Right atrium auricular region (tissue), 2 donors: ENCODE measurements around the gene PTPRN2. TPM values are rescaled to one million over a fixed set of nuclear protein-coding genes. Genes with fewer than 3 reads are reported as not detected.

Source experiments
- DNase-seq: peaks from one replicate; pipeline ENCODE4 v3.0.0-alpha.2; 2019; ENCODE audit warnings: low spot score
- H3K27ac ChIP-seq, 2 donors: fragments of 200-600 bp; sonication (generic); 1 replicate in 1 of 2; 2 replicates in 1 of 2; pipeline ENCODE4 v1.5.1; 2016 to 2019
- H3K27me3 ChIP-seq, 2 donors: fragments of 200-600 bp; sonication (generic); one replicate each; pipeline versions ENCODE4 v1.5.1 to v1.6.0; 2017 to 2019
- H3K36me3 ChIP-seq: fragments of 200-600 bp; sonication (generic); one replicate; pipeline ENCODE4 v1.5.1; 2016
- H3K4me1 ChIP-seq, 2 donors: fragments of 200-600 bp; sonication (generic); one replicate each; pipeline versions ENCODE4 v1.5.1 to v1.6.0; 2017 to 2019
- H3K4me3 ChIP-seq, 2 donors: fragments of 200-600 bp; sonication (generic); 1 replicate in 1 of 2; 2 replicates in 1 of 2; pipeline ENCODE4 v1.5.1; 2017 to 2019; ENCODE audit warnings: mild to moderate bottlenecking in 1 of 2, moderate library complexity in 1 of 2
- H3K9me3 ChIP-seq, 2 donors: fragments of 200-600 bp; sonication (generic); one replicate each; pipeline ENCODE4 v1.5.1; 2019
- total RNA-seq, 2 donors: library from RNA; depleted of rRNA; stranded (reverse); fragments of >200 nt; gene quantifications; one replicate each; pipeline ENCODE4 v1.1.0, GENCODE V29; 2016
- TF ChIP-seq, protein P1 (sequence below), 2 donors: fragments of 200-600 bp; sonication (generic); IDR thresholded peaks; one replicate each; pipeline ENCODE4 v1.5.1; 2019; ENCODE audit warnings: antibody characterized with exemption in 2 of 2

The PTPRN2 gene
- total RNA-seq, 2 donors from 2014 or later: 2.6 to 2.7 TPM

DNA sequence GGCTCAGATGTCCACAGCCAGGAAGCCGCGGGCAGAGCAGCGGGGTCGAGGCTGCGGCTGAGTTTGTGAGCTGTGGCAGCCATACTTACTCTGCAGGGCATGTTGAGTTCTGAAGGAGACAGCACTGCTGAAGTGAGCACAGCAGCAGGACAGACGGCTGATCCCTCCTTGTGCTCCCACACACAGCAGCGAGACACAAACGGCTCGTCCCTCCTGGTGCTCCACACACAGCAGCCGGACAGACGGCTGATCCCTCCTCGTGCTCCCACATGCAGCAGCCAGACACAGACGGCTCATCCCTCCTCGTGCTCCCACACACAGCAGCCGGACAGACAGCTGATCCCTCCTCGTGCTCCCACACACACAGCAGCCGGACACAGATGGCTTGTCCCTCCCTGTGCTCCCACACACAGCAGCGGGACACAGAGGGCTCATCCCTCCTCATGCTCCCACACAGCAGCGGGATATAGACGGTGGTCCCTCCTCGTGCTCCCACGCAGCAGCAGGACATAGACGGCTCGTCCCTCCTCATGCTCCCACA, 305.1 kb downstream of the PTPRN2 start:
- DNase-seq: no peak
- TF ChIP-seq, protein P1, sequence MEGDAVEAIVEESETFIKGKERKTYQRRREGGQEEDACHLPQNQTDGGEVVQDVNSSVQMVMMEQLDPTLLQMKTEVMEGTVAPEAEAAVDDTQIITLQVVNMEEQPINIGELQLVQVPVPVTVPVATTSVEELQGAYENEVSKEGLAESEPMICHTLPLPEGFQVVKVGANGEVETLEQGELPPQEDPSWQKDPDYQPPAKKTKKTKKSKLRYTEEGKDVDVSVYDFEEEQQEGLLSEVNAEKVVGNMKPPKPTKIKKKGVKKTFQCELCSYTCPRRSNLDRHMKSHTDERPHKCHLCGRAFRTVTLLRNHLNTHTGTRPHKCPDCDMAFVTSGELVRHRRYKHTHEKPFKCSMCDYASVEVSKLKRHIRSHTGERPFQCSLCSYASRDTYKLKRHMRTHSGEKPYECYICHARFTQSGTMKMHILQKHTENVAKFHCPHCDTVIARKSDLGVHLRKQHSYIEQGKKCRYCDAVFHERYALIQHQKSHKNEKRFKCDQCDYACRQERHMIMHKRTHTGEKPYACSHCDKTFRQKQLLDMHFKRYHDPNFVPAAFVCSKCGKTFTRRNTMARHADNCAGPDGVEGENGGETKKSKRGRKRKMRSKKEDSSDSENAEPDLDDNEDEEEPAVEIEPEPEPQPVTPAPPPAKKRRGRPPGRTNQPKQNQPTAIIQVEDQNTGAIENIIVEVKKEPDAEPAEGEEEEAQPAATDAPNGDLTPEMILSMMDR (IDR thresholded peaks at IDR 0.05): no peak
- Histone ChIP-seq H3K27me3 (no peaks in the 10 kb centered on the region), H3K4me1 (no peaks in the 10 kb centered on the region), H3K4me3 (no peak overlapping the region), H3K9me3 (peaks cover 0 to 20% of the 10 kb centered on the region in 2 donors), H3K36me3 (no peaks in the 10 kb centered on the region), H3K27ac (no peak overlapping the region)

GRCh38 chr7:158281441-158281840, 306.2 kb downstream of the PTPRN2 start:
- Histone ChIP-seq H3K27ac (no peak overlapping the region), H3K4me1 (no peaks in the 10 kb centered on the region), H3K9me3 (peaks cover 0 to 9% of the 10 kb centered on the region in 2 donors), H3K36me3 (no peaks in the 10 kb centered on the region), H3K4me3 (no peak overlapping the region), H3K27me3 (no peaks in the 10 kb centered on the region)
- TF ChIP-seq, protein P1 (IDR thresholded peaks at IDR 0.05): no peak
- no peak for DNase-seq

- DNase-seq: no peak
- Histone ChIP-seq H3K27me3 (no peaks in the 10 kb centered on the region), H3K36me3 (no peaks in the 10 kb centered on the region), H3K9me3 (peaks cover 0 to 2% of the 10 kb centered on the region in 2 donors), H3K4me3 (no peak overlapping the region), H3K27ac (no peak overlapping the region), H3K4me1 (no peaks in the 10 kb centered on the region)
- TF ChIP-seq, protein P1 (IDR thresholded peaks at IDR 0.05): no peak
Measured at GRCh38 chr7:158280448-158281144, 307.0 kb downstream of the PTPRN2 start.

- Histone ChIP-seq H3K4me3 (no peak overlapping the region), H3K36me3 (no peaks in the 10 kb centered on the region), H3K4me1 (no peaks in the 10 kb centered on the region), H3K27ac (no peak overlapping the region), H3K9me3 (no peaks in the 10 kb centered on the region), H3K27me3 (no peaks in the 10 kb centered on the region)
- DNase-seq: no peak
- TF ChIP-seq, protein P1 (IDR thresholded peaks at IDR 0.05): no peak
Measured at GRCh38 chr7:158279539-158280447, 307.8 kb downstream of the PTPRN2 start.

DNA sequence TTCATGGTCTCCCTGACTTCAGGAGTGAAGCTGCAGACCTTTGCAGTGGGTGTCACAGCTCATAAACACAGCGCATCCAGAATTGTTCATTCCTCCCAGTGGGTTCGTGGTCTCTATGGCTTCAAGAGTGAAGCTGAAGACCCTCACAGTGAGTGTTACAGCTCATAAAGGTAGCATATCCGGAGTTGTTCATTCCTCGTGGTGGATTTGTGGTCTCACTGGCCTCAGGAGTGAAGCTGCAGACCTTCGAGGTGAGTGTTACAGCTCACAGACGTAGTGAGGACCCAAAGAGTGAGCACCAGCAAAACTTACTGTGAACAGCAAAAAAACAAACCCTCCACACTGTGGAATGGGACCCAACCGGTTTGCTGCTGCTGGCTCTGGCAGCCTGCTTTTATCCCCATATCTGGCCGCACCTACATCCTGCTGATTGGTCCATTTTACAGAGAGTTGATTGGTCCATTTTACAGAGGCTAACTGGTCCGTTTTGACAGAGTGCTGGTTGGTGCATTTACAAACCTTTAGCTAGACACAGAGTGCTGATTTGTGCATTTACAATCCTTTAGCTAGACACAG, 308.8 kb downstream of the PTPRN2 start:
- Histone ChIP-seq H3K27ac (no peak overlapping the region), H3K9me3 (no peaks in the 10 kb centered on the region), H3K27me3 (no peaks in the 10 kb centered on the region), H3K4me3 (no peak overlapping the region), H3K36me3 (no peaks in the 10 kb centered on the region), H3K4me1 (no peaks in the 10 kb centered on the region)
- TF ChIP-seq, protein P1 (IDR thresholded peaks at IDR 0.05): no peak
- no peak for DNase-seq
